ENCODE measurements around the gene ARRDC2. TPM values are rescaled to one million over a fixed set of nuclear protein-coding genes. Genes with fewer than 3 reads are reported as not detected.

ARRDC2 gene
- total and polyA plus RNA-seq, 2 of the 13 experiments (the other 11 are each of a cell fraction or from before 2014, with no cell fraction given), result 2.1 to 3.4 TPM

DNA sequence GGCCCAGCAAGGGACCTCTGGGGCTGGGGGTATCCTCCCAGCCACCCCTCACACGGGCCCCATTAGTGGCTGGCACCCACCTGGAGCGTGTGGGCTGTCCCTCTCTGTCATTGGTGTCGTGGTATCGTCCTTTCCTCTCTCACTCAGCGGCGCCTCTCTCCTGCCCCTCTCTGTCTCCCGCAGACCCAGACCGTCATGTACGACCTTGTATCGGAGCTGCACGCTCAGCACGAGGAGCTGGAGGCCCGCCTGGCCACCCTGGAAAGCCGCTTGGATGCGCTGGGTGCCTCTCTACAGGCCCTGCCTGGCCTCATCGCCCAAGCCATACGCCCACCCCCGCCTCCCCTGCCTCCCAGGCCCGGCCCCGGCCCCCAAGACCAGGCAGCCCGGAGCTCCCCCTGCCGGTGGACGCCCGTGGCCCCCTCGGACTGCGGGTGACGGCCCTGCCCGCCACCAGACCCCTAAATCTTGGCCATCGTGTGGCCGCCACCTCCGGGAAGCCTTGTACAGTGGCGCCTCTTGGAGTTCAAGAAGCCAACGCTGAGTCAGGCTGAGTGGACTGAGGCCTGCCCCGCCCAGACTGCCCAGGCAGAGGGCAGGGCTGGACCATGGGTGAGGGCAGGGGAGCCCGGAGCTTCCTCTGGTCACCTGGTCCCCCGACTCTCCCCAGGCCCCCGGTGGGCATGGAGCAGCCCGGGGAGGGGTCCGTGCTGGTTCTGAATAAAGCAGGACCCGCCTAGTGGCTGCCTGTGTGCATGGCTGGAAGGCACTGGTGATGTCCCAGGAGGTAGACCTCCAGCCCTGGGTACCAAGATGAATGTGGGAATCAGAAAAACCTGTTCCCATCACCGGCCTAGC is 9.8 kb upstream of the ARRDC2 start (continued):
- TF ChIP-seq, protein P1, sequence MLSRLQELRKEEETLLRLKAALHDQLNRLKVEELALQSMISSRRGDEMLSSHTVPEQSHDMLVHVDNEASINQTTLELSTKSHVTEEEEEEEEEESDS (CRISPR knock-in tag; IDR thresholded peaks at IDR 0.05; ENCODE audit: borderline replicate concordance), result no peak
- TF ChIP-seq RARG (CRISPR knock-in tag; IDR thresholded peaks at IDR 0.05; ENCODE audit: low read depth) (no peak), CBFB (CRISPR knock-in tag; IDR thresholded peaks at IDR 0.05) (no peak), ZFP82 (CRISPR knock-in tag; IDR thresholded peaks at IDR 0.05; ENCODE audit: borderline replicate concordance) (no peak), TBL1XR1 (IDR thresholded peaks at IDR 0.05; ENCODE audit: borderline replicate concordance, low read length, partially characterized antibody) (no peak), PAF1 (CRISPR knock-in tag; IDR thresholded peaks at IDR 0.05) (no peak), MTF1 (CRISPR knock-in tag; IDR thresholded peaks at IDR 0.05) (no peak), NRL (CRISPR knock-in tag; IDR thresholded peaks at IDR 0.05; ENCODE audit: borderline replicate concordance) (no peak), ZNF781 (CRISPR knock-in tag; IDR thresholded peaks at IDR 0.05; ENCODE audit: borderline replicate concordance, not compliant biosample characterization) (no peak), ZNF292 (CRISPR knock-in tag; IDR thresholded peaks at IDR 0.05; ENCODE audit: borderline replicate concordance, low read depth) (no peak), ZKSCAN5 (CRISPR knock-in tag; IDR thresholded peaks at IDR 0.05) (no peak), ZNF382 (CRISPR knock-in tag; IDR thresholded peaks at IDR 0.05; ENCODE audit: borderline replicate concordance) (no peak), ZSCAN29 (CRISPR knock-in tag; conservative IDR thresholded peaks at IDR 0.05) (no peak), RXRA (CRISPR knock-in tag; IDR thresholded peaks at IDR 0.05) (peak; percentile 15; the same call in 1 of the 2 replicates), RBM39 (IDR thresholded peaks at IDR 0.05; ENCODE audit: low read depth, low read length, poor library complexity, severe bottlenecking) (no peak)
- TF ChIP-seq, protein P2, sequence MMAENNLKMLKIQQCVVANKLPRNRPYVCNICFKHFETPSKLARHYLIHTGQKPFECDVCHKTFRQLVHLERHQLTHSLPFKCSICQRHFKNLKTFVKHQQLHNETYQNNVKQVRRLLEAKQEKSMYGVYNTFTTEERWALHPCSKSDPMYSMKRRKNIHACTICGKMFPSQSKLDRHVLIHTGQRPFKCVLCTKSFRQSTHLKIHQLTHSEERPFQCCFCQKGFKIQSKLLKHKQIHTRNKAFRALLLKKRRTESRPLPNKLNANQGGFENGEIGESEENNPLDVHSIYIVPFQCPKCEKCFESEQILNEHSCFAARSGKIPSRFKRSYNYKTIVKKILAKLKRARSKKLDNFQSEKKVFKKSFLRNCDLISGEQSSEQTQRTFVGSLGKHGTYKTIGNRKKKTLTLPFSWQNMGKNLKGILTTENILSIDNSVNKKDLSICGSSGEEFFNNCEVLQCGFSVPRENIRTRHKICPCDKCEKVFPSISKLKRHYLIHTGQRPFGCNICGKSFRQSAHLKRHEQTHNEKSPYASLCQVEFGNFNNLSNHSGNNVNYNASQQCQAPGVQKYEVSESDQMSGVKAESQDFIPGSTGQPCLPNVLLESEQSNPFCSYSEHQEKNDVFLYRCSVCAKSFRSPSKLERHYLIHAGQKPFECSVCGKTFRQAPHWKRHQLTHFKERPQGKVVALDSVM (CRISPR knock-in tag; IDR thresholded peaks at IDR 0.05), result 0 out of 2 replicates have a peak, but pooled peaks have one; percentile 26
- TF ChIP-seq, protein P3, sequence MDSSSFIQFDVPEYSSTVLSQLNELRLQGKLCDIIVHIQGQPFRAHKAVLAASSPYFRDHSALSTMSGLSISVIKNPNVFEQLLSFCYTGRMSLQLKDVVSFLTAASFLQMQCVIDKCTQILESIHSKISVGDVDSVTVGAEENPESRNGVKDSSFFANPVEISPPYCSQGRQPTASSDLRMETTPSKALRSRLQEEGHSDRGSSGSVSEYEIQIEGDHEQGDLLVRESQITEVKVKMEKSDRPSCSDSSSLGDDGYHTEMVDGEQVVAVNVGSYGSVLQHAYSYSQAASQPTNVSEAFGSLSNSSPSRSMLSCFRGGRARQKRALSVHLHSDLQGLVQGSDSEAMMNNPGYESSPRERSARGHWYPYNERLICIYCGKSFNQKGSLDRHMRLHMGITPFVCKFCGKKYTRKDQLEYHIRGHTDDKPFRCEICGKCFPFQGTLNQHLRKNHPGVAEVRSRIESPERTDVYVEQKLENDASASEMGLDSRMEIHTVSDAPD (CRISPR knock-in tag; IDR thresholded peaks at IDR 0.05), result no peak
- TF ChIP-seq, protein P4, sequence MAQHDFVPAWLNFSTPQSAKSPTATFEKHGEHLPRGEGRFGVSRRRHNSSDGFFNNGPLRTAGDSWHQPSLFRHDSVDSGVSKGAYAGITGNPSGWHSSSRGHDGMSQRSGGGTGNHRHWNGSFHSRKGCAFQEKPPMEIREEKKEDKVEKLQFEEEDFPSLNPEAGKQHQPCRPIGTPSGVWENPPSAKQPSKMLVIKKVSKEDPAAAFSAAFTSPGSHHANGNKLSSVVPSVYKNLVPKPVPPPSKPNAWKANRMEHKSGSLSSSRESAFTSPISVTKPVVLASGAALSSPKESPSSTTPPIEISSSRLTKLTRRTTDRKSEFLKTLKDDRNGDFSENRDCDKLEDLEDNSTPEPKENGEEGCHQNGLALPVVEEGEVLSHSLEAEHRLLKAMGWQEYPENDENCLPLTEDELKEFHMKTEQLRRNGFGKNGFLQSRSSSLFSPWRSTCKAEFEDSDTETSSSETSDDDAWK (CRISPR knock-in tag; IDR thresholded peaks at IDR 0.05), result no peak
- TF ChIP-seq, protein P5, sequence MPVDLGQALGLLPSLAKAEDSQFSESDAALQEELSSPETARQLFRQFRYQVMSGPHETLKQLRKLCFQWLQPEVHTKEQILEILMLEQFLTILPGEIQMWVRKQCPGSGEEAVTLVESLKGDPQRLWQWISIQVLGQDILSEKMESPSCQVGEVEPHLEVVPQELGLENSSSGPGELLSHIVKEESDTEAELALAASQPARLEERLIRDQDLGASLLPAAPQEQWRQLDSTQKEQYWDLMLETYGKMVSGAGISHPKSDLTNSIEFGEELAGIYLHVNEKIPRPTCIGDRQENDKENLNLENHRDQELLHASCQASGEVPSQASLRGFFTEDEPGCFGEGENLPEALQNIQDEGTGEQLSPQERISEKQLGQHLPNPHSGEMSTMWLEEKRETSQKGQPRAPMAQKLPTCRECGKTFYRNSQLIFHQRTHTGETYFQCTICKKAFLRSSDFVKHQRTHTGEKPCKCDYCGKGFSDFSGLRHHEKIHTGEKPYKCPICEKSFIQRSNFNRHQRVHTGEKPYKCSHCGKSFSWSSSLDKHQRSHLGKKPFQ (CRISPR knock-in tag; IDR thresholded peaks at IDR 0.05; ENCODE audit: insufficient replicate concordance), result no peak
- TF ChIP-seq, protein P6, sequence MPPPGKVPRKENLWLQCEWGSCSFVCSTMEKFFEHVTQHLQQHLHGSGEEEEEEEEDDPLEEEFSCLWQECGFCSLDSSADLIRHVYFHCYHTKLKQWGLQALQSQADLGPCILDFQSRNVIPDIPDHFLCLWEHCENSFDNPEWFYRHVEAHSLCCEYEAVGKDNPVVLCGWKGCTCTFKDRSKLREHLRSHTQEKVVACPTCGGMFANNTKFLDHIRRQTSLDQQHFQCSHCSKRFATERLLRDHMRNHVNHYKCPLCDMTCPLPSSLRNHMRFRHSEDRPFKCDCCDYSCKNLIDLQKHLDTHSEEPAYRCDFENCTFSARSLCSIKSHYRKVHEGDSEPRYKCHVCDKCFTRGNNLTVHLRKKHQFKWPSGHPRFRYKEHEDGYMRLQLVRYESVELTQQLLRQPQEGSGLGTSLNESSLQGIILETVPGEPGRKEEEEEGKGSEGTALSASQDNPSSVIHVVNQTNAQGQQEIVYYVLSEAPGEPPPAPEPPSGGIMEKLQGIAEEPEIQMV (CRISPR knock-in tag; IDR thresholded peaks at IDR 0.05; ENCODE audit: low read depth), result no peak
